B cell (primary cell): ENCODE data around the gene VEGFA. TPM values are rescaled to one million over a fixed set of nuclear protein-coding genes. Genes with fewer than 3 reads are reported as not detected.

Experiments
- ATAC-seq: fragments of 200-7000 bp; cut with Tn5 transposase; one replicate; pipeline ENCODE4 v1.10.0; 2021; ENCODE audit warnings: low read depth, mild to moderate bottlenecking, moderate number of reproducible peaks, moderate library complexity
- CTCF ChIA-PET: fragments of 350-600 bp; sonication (Branson Sonifier 250); formaldehyde crosslinking; loops from one replicate; lab custom pipeline; 2021; ENCODE audit warnings: antibody characterized with exemption, inconsistent platforms; lab: Charles Lee
- POLR2A ChIA-PET: fragments of 350-600 bp; sonication (Branson Sonifier 250); formaldehyde crosslinking; loops from one replicate; lab custom pipeline; 2021; ENCODE audit warnings: antibody characterized with exemption; lab: Charles Lee
- DNase-seq: peaks from one replicate; pipeline ENCODE4 v3.0.0; 2013
- H2AFZ ChIP-seq: 2 replicates; pipeline ENCODE4 v1.6.1; 2012; ENCODE audit warnings: mild to moderate bottlenecking, low read depth, low read length; ENCODE audit not compliant: insufficient read depth, poor library complexity, severe bottlenecking
- H3K27ac ChIP-seq, 2 donors: 1 replicate in 1 of 2; 2 replicates in 1 of 2; pipeline ENCODE4 v1.5.1; 2012 to 2013; ENCODE audit warnings: low read length in 2 of 2, mild to moderate bottlenecking in 2 of 2, moderate library complexity in 1 of 2
- H3K27me3 ChIP-seq, 4 experiments: fragments of 200-600 bp in 1 of 4; sonication (generic) in 1 of 4; replicated peaks in 1 of 4; 1 replicate in 2 of 4; 2 replicates in 2 of 4; pipeline versions ENCODE4 v1.6.1 to v1.7.0; 2013 to 2016; ENCODE audit warnings: low read length in 3 of 4, mild to moderate bottlenecking in 2 of 4, mixed read lengths in 1 of 4, moderate library complexity in 1 of 4; ENCODE audit not compliant: insufficient read depth in 4 of 4, control insufficient read depth in 3 of 4; ENCODE audit errors: control extremely low read depth in 1 of 4
- H3K36me3 ChIP-seq, 2 experiments: replicated peaks in 1 of 2; 1 replicate in 1 of 2; 2 replicates in 1 of 2; pipeline versions ENCODE4 v1.6.1 to v1.7.1; 2013; ENCODE audit warnings: low read length in 1 of 2; ENCODE audit not compliant: insufficient read depth in 2 of 2, control insufficient read depth in 1 of 2; ENCODE audit errors: control extremely low read depth in 1 of 2, extremely low read depth in 1 of 2
- H3K4me1 ChIP-seq, 2 donors: fragments of 200-600 bp in 1 of 2; sonication (generic) in 1 of 2; 1 replicate in 1 of 2; 2 replicates in 1 of 2; pipeline versions ENCODE4 v1.5.1 to v1.6.1; 2013 to 2017; ENCODE audit warnings: low read length in 2 of 2; ENCODE audit not compliant: control insufficient read depth in 2 of 2, insufficient read depth in 2 of 2
- H3K4me2 ChIP-seq: replicated peaks from 2 replicates; pipeline ENCODE3; 2012; ENCODE audit warnings: mild to moderate bottlenecking, low read depth, low read length; ENCODE audit not compliant: poor library complexity, severe bottlenecking
- H3K4me3 ChIP-seq, 5 experiments: fragments of 200-600 bp in 1 of 5; sonication (generic) in 1 of 5; 1 replicate in 3 of 5; 2 replicates in 2 of 5; pipeline versions ENCODE4 v1.5.1 to v1.7.0; 2011 to 2016; ENCODE audit warnings: low read length in 4 of 5, mild to moderate bottlenecking in 4 of 5, low read depth in 2 of 5, control low read depth in 1 of 5, moderate library complexity in 1 of 5; ENCODE audit not compliant: insufficient read depth in 1 of 5; ENCODE audit errors: control extremely low read depth in 1 of 5, extremely low read depth in 1 of 5
- H3K79me2 ChIP-seq: fragments of 200-600 bp; sonication (generic); one replicate; pipeline ENCODE4 v1.6.0; 2016; ENCODE audit warnings: low read length; ENCODE audit not compliant: control insufficient read depth, insufficient read depth
- H3K9ac ChIP-seq: fragments of 200-600 bp; sonication (generic); 2 replicates; pipeline ENCODE4 v1.6.1; 2017; ENCODE audit warnings: mild to moderate bottlenecking, low read length, moderate library complexity
- H3K9me3 ChIP-seq, 3 donors: one replicate each; pipeline versions ENCODE4 v1.6.1 to v1.7.1; 2013; ENCODE audit warnings: low read length in 2 of 3; ENCODE audit not compliant: control insufficient read depth in 2 of 3, insufficient read depth in 1 of 3; ENCODE audit errors: control extremely low read depth in 1 of 3
- H4K20me1 ChIP-seq: 2 replicates; pipeline ENCODE4 v1.6.0; 2012; ENCODE audit warnings: mild to moderate bottlenecking, low read length; ENCODE audit not compliant: insufficient read depth, control insufficient read depth, poor library complexity, severe bottlenecking
- H3K27ac Mint-ChIP-seq: one replicate; pipeline ENCODE4 v1.8.0; 2021; ENCODE audit warnings: mixed read lengths
- H3K27me3 Mint-ChIP-seq: one replicate; pipeline ENCODE4 v1.8.0; 2021; ENCODE audit warnings: mixed read lengths
- H3K4me1 Mint-ChIP-seq: one replicate; pipeline ENCODE4 v1.8.0; 2021; ENCODE audit warnings: mixed read lengths
- H3K4me3 Mint-ChIP-seq: one replicate; pipeline ENCODE4 v1.8.0; 2021; ENCODE audit warnings: mixed read lengths
- H3K9me3 Mint-ChIP-seq: one replicate; pipeline ENCODE4 v1.8.0; 2022; ENCODE audit warnings: mixed read lengths; ENCODE audit not compliant: insufficient read depth
- CTCF ChIP-seq: fragments of 200-600 bp; IDR thresholded peaks from one replicate; pipeline ENCODE4 v1.8.0; 2022; ENCODE audit warnings: antibody characterized with exemption, mild to moderate bottlenecking
- EZH2 ChIP-seq: IDR thresholded peaks from 2 replicates; pipeline ENCODE4 v1.6.1; 2012; ENCODE audit warnings: borderline replicate concordance, low read depth, mild to moderate bottlenecking, moderate library complexity, low read length; ENCODE audit not compliant: insufficient read depth, poor library complexity, severe bottlenecking
- WGBS: methylation state at CpG from one replicate; pipeline ENCODE4 v1.1.5; 2013; ENCODE audit warnings: missing lambda C conversion rate; ENCODE audit not compliant: insufficient coverage; 5-methylcytosine and 5-hydroxymethylcytosine counted together
- intact Hi-C: fragments of 100-400 bp; cut with micrococcal nuclease; formaldehyde crosslinking; loops from one replicate; pipeline ENCODE4 v1.10.0; 2022
- polyA plus RNA-seq: library from polyadenylated mRNA; depleted of rRNA; stranded (reverse); fragments of >200 nt; gene quantifications from 2 replicates; pipeline ENCODE4 v1.2.3, GENCODE V29; 2012
- total RNA-seq, 2 donors: library from RNA; stranded (reverse); fragments of 120-200 nt in 1 of 2; gene quantifications; 1 replicate in 1 of 2; 2 replicates in 1 of 2; pipeline versions ENCODE4 v1.2.3 to v1.2.4, GENCODE V29; 2013 to 2022

VEGFA gene
- total and polyA plus RNA-seq, 2 donors (not counting 1 experiment from before 2014, with no cell fraction given) = 3.9 to 6.4 TPM

- ATAC-seq (no peak), DNase-seq (no peak)
- Histone ChIP-seq H4K20me1 (no peaks in the 10 kb centered on the region), H3K4me3 (no peak overlapping the region), H3K27ac (no peak overlapping the region), H3K9me3 (no peaks in the 10 kb centered on the region), H3K36me3 (no peaks in the 10 kb centered on the region), H3K9ac (no peak overlapping the region), H3K79me2 (no peaks in the 10 kb centered on the region), H3K27me3 (peaks cover 0 to 11% (median 3%) of the 10 kb centered on the region in 4 experiments), H2AFZ (no peak overlapping the region), H3K4me1 (no peaks in the 10 kb centered on the region), H3K4me2 (no peak overlapping the region)
- Mint-ChIP-seq H3K9me3 (no peaks in the 10 kb centered on the region), H3K27me3 (peaks cover 24% of the 10 kb centered on the region), H3K4me1 (no peaks in the 10 kb centered on the region), H3K27ac (no peak overlapping the region), H3K4me3 (no peak overlapping the region)
- ChIA-PET POLR2A (no interaction called here), CTCF (interaction anchor here (0.9 kb wide), 1 partner anchor 96 kb away, joined by 3 read pairs; no protein-coding TSS in a partner anchor)
- TF ChIP-seq CTCF (no peak), EZH2 (no peak)
- intact Hi-C loops = no loop called here
- 100% methylated on average over 6 of the region's 7 CpGs for WGBS
These were observed 6.0 kb upstream of the VEGFA start for GRCh38 chr6:43763812-43764522.

- Histone ChIP-seq H3K9me3 (no peaks in the 10 kb centered on the region), H3K4me2 (no peak overlapping the region), H4K20me1 (no peaks in the 10 kb centered on the region), H3K4me1 (peaks cover 0 to 7% of the 10 kb centered on the region in 2 donors), H3K79me2 (no peaks in the 10 kb centered on the region), H2AFZ (no peak overlapping the region), H3K4me3 (no peak overlapping the region), H3K27me3 (peaks cover 0 to 9% (median 3%) of the 10 kb centered on the region in 4 experiments), H3K27ac (no peak overlapping the region), H3K9ac (no peak overlapping the region), H3K36me3 (no peaks in the 10 kb centered on the region)
- DNase-seq (no peak), ATAC-seq (no peak)
- peaks cover 5% of the 10 kb centered on the region for H3K4me1 Mint-ChIP-seq
- WGBS = 93% methylated on average over 5 of the region's 5 CpGs
- H3K27ac Mint-ChIP-seq = no peak overlapping the region
- H3K4me3 Mint-ChIP-seq = no peak overlapping the region
- POLR2A ChIA-PET = no interaction called here
- no peaks in the 10 kb centered on the region for H3K9me3 Mint-ChIP-seq
- CTCF ChIA-PET = no interaction called here
- TF ChIP-seq EZH2 (no peak), CTCF (no peak)
- H3K27me3 Mint-ChIP-seq = peaks cover 22% of the 10 kb centered on the region
- intact Hi-C loops = no loop called here
These were observed 5.2 kb upstream of the VEGFA start for GRCh38 chr6:43764772-43765171.
